GM12872 (cell line): ENCODE results near the gene KCNQ2.

Source experiments
- CTCF ChIP-seq: IDR thresholded peaks from 3 replicates; pipeline ENCODE4 v1.5.1; 2011; ENCODE audit warnings: low read depth, mild to moderate bottlenecking, low read length, moderate library complexity; ENCODE audit not compliant: insufficient read depth

KCNQ2 gene

GRCh38 chr20:63505281-63505680, 32.8 kb upstream of the KCNQ2 start:
- no peak for TF ChIP-seq CTCF

- no peak for TF ChIP-seq CTCF
Observed at GRCh38 chr20:63504642-63505041, 32.2 kb upstream of the KCNQ2 start.

- TF ChIP-seq CTCF: no peak
Observed at GRCh38 chr20:63503524-63503923, 31.1 kb upstream of the KCNQ2 start.

DNA sequence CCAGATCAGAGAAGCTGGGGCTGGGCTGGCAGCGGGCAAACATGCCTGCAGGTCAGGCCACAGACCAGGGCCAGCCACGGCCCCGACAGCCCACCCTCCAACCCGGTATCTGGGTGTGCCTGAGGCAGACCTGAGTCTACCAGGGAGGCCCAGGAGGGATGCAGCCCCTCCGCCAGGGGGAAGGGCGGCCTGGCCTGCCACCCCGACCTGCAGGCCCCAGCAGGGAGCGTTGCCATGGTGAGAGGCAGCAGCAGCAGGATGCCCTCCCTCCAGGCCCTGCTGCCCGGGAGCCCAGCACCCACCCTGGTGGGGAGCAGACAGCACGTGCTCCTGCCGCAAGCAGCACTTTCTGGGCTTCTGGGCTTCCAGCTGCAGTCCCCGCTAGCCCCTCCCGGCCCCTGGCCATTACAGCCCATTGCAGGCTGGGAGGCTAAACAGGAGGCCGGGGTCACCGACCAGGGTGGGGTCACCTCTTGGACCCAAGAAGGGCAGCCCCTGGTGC, 30.3 kb upstream of the KCNQ2 start:
- no peak for TF ChIP-seq CTCF

DNA sequence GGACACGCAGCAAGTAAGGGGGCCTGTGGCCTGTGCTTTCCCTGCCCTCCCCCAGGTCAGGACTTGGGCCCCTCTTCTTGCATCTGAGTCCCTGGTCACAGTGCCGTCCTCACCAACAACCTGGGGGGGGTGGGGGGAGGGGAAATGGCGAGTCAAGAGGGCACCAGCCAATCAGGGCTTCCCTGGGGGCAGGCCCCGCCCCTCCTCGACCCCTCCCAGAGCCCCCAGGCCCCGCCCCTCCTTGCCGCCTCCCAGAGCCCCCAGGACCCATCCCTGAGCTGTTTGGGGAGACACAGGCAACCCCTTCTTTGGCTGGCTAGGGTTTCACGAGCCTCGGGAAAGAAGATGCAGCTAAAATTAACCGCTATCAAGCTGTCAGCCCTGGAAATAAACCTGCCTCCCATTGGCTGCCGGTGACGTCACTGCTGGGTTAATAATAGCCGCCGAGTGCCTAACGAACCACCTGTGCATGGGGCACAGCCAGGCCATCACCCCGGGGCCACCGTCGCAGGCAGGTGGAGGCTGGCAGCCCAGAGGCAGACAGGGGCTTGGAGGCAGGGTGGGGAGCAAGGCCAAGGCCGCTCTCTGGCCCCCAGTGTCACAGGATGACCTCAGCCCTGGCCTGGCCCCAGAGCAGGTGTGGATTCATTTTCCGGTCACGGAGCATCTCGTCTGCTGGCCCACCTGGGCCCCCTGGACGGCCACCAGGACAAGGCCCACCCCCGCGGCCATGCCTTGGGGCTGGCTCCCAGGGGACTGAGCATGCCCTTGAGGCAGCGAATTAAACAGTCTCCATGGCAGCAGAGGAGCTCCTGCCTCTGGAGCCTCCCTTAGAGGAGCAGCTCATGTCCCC, 29.6 kb upstream of the KCNQ2 start:
- no peak for TF ChIP-seq CTCF

GRCh38 chr20:63500902-63501817, 28.7 kb upstream of the KCNQ2 start:
- TF ChIP-seq CTCF: no peak

DNA sequence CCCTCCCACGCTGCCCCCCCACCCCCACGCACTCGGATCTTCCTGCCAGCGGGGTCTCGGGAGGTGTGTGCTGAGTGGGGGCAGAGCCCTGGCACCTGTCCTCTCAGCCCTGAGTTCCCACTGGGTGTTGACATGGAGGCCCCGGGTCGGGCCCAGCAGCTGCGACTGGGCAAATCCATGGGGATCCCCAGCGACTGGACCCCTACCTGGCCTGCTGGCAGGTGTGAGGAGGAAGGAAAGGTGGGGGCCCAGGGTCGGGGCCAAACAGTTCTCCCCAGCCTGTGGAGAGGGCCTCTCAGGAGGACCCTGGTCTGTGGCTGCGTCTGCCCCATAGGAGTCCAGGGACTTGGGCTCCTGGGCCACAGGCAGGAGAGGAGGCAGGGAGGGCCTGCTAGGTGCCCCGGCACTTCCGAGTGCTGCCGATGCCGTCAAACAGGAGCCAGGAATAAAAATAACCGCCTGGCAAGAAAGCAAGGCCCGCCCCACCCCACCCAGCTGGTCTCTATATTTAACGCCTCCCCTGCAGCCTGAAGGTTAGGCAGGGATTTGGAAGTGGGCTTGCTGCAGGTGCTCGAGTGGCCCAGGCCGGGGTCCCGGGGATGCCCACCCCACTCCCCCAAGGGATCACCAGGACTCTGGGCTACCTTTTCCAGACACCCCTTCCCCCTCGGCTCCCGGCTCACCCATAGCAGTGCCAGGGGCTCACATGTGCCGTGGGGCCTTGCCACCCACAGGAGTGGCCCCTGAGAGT, 27.9 kb upstream of the KCNQ2 start:
- no peak for TF ChIP-seq CTCF
